Activated CD4-positive, alpha-beta T cell treated with anti-CD3 and anti-CD28 coated beads, Interleukin-2, amount 50 U/mL, for 48 hours (primary cell): ENCODE data around the gene AKR1B15.
A peak's percentile ranks its signal among the peaks of the same experiment; 100 is the strongest.
"Not testable (repeated sequence)": the region's sequence is repeated elsewhere in the genome, so short reads cannot be mapped to it uniquely, and the experiment has no call there.

ENCODE experiments used
- DNase-seq, 2 experiments: peaks; one replicate each; pipeline ENCODE4 v3.0.0-alpha.2; 2020

Gene AKR1B15

GRCh38 chr7:134567368-134567767 is 18.5 kb downstream of the AKR1B15 start:
- DNase-seq = no peak

DNA sequence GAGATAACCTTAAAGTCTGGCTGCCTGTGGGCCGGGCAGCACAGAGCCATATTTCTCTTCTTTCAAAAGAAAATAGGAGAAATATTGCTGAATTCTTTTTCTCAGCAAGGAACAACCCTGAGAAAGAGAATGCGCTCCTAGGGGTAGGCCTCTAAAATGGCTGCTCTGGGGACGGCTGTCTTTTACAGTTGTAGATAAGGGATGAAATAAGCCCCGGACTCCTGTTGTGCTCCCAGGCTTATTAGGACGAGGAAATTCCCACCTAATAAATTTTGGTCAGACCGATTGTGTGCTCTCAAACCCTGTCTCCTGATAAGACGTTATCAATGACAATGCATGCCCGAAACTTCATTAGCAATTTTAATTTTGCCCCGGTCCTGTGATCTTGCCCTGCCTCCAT is 21.1 kb downstream of the AKR1B15 start:
- DNase-seq = not testable (repeated sequence)

DNA sequence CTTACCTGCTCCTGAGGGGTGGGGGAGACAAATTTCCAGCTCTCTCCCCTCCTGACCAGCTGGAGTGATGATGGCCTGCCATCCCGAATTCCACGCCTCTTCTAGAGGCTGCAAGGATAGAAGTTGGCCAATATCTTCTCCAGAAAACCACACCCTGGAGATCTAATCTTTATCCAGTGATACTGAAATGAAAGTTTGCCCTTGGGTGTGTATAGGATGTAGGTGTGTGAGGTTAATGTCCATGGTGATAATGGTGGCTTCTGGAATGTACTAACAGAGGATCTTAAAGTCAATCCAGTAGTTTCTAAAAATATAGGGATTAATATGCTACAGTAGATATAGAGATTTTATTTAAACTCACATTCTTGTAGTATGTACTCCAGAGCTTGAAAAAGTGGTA is 22.2 kb downstream of the AKR1B15 start:
- no peak for DNase-seq

- DNase-seq = no peak
These were observed 23.0 kb downstream of the AKR1B15 start for GRCh38 chr7:134571746-134572461.

- DNase-seq = no peak
These were observed 25.4 kb downstream of the AKR1B15 start for GRCh38 chr7:134574322-134574721.

DNA sequence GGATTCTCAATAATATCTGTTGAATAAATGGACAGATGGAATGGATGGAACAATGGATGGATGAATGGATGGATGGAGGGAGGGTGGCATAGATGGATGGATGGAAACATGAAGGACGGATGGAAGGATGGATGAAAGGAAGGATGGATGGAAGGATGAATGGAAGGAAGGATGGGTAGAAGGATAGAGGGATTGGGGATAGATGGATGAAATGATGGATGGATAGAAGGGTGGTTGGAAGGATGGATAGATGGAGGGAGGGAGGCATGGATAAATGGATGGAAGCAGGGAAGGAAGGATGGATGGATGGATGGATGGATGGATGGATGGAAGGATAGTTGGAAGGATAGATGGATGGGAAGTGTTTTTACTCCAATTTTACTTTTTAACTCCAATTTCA is 35.4 kb downstream of the AKR1B15 start:
- DNase-seq = no peak

GRCh38 chr7:134585897-134586296 is 37.0 kb downstream of the AKR1B15 start:
- DNase-seq = no peak

GRCh38 chr7:134587750-134588149 is 38.8 kb downstream of the AKR1B15 start:
- no peak for DNase-seq

- no peak for DNase-seq
These were observed 40.6 kb downstream of the AKR1B15 start for GRCh38 chr7:134589491-134589941.

- no peak for DNase-seq
These were observed 44.9 kb downstream of the AKR1B15 start for GRCh38 chr7:134593530-134594392.

- no peak for DNase-seq
These were observed 46.0 kb downstream of the AKR1B15 start for GRCh38 chr7:134594877-134595276.

DNA sequence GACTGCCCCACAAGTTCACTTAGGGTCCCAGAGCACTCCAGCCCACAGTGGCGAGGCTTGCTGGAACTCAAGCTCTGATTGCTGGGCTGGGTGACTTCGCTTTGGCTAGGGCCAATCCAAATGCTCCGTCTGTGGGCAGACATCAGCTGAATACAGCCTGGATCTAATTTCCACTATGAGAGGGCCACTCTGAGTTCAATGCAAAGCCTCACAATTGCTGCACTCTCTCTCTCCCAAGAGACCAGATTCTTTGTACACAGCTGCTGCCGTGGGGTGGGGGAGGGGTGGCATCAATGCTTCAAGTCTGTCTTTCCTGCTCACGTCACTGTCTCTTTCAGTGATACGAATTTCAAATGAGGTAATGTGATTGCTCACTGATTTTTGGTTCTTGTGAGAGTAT is 50.5 kb downstream of the AKR1B15 start:
- DNase-seq = no peak

DNA sequence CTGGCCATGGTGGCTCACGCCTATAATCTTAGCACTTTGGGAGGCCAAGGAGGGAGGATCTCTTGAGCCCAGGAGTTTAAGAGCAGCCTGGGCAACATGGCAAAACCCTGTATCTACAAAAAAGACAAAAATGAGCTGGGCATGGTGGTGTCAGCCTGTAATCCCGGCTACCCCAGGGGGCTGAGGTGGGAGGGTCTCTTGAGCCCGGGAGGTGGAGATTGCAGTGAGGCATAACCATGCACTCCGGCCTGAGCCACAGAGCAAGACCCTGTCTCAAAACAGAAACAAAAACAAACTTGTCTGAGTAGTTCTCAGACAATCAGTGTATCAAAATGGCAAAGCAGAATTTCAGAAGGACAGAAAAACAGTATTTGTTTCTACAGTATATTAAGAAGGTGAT is 52.5 kb downstream of the AKR1B15 start:
- DNase-seq = no peak

DNA sequence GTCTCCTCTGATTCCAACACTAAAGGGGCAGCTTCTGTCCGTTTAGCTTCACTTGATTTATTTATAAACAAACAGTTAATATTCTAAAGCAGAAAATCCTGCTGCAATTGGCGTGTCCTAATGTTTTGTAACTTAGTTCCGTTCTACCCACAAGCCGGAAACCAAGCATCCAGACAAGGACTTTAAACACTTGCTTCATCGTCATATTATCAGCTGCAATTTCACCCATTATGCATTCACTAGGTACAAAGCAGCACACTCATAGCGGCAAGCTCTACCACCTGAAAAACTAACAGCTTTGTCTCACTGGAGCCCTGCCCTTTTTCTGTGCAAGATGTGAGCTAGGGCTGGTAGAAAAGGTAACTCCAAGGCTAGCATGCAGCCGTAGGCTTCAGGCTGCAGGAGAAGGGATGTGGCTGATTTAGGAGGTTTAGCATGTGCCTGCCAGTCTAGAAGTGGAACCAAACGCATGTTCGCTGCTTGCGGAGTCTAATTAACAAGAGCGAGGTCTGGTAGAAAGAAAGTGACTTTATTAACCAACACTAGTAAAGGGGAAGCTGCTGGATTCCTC is 54.1 kb downstream of the AKR1B15 start:
- DNase-seq = no peak

- peak; percentile 66 for DNase-seq
These were observed 57.3 kb downstream of the AKR1B15 start for GRCh38 chr7:134605978-134606923.

DNA sequence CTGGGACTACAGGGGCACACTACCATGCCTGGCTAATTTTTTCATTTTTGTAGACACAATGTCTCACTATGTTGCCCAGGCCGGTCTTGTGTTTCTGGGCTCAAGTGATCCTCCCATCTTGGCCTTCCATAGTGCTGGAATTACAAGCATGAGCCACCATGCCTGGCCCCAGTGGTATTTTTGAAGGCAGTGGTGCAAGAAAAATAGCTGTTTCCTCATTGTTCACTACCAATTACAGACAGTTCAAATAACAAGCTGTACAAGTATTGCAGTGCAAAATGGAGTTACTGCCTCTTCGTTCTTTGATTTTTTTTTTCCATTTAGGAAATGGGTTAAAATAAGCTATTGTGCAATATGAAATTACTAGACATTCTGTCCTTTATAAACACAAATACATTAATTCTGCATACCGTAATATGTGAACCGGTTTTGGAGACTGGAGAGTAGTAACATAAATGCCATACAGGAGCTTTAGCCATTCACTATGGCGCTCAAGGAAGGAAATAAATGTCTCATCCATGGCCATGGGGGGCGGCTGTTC is 62.8 kb downstream of the AKR1B15 start:
- no peak for DNase-seq

DNA sequence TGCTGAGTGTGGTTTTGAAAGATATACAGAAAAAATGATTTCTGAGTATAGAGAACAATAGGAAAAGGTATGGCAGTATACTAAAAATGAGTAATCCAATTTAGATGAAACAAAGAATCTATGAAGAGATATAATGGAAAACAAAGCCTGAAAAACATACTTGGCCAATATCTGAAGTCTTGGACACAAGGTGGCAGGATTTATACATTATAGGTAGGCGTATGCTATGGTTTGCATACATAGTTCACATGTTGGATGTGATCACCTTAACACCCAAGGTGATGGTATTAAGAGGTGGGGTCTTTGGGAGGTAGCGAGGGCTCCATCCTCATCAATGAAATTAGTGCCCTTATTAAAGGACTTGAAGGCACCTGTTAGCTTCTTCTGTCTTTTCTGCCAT is 63.3 kb downstream of the AKR1B15 start:
- DNase-seq = no peak

- peak; percentile 8 to 34 for DNase-seq
These were observed 64.9 kb downstream of the AKR1B15 start for GRCh38 chr7:134613623-134614347.

- DNase-seq = no peak
These were observed 67.7 kb downstream of the AKR1B15 start for GRCh38 chr7:134616611-134617010.

DNA sequence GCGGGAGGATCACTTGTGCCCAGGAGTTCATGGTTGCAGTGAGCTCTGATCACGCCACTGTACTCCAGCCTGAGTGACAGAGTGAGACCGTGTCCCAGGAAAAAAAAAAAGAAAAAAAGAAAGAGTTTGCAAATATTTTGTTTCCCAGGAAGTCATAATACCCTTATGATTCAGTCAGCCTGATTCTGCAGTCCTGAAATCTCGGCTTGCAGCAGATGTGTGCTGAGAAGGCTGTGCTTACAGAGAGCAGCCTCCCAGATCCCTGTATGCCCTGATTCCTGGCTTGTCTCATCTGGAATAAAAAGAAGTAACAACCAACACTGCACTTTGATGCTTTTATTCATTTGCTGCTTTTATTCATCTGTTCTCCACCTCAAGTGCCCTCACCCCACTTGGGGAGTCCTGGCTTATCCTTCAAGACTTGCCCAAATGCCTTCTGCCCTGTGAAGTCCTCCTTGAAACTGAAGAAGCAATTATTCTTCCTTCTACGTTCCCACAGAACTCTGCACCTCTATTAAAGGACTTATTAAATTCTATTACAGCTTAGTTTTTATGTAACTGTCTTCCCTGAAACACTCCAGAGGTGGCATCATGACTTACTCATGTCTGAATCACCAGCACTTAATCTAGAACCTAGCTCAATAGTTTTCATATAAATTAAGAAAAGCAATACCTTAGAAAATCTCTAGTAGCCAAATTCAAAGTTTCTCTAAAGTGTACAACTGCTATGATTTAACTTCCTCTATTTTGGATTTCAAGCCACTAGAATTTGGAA is 70.0 kb downstream of the AKR1B15 start:
- no peak for DNase-seq
